Suprapubic skin (tissue), 4 donors: ENCODE results near the gene GSAP.

ENCODE experiments used
- CTCF ChIP-seq, 2 donors: fragments of 200-600 bp in 1 of 2; fragments of 450-650 bp in 1 of 2; sonication (generic) in 1 of 2; IDR thresholded peaks; one replicate each; pipeline ENCODE4 v1.5.1; 2016 to 2019; ENCODE audit warnings: antibody characterized with exemption in 2 of 2, mild to moderate bottlenecking in 1 of 2, moderate library complexity in 1 of 2
- EP300 ChIP-seq: sonication (generic); formaldehyde crosslinking; IDR thresholded peaks from one replicate; pipeline ENCODE4 v1.6.1; 2017; ENCODE audit warnings: antibody characterized with exemption
- POLR2A ChIP-seq, 2 donors: fragments of 450-650 bp; IDR thresholded peaks; one replicate each; pipeline ENCODE4 v1.6.1; 2017; ENCODE audit warnings: antibody characterized with exemption in 2 of 2, mild to moderate bottlenecking in 2 of 2, moderate library complexity in 2 of 2
- POLR2AphosphoS5 ChIP-seq, 3 donors: sonication (generic); formaldehyde crosslinking; IDR thresholded peaks; one replicate each; pipeline ENCODE4 v1.6.1; 2017; ENCODE audit warnings: antibody characterized with exemption in 3 of 3

DNA sequence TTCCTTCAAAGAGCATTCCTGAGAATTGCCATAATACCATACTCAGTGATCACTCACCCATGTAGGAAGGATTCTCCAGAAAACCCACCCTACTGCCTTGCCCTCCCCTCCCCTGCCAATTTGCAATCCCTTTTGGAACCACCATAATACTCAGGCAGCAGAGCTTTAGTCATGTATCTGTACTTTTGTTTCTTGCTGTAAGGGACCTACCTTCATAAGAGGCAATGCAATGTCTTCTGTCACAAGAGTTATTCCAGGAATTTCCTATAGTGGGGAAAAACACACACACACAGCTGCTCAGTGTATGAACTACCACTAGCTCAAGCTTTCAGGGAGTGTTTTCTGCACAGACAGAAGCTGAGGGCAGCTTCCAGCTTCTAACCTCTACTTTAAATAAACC is 67.0 kb downstream of the GSAP start:
- no peak for TF ChIP-seq CTCF (IDR thresholded peaks at IDR 0.05)
- TF ChIP-seq POLR2AphosphoS5 (IDR thresholded peaks at IDR 0.05), result no peak
- no peak for TF ChIP-seq POLR2A (IDR thresholded peaks at IDR 0.05)
- no peak for TF ChIP-seq EP300
